GM23338 (cell line): ENCODE results near the gene KCNMA1.

Experiments
- CTCF ChIP-seq, 2 experiments: fragments of 200-600 bp in 1 of 2; sonication (generic) in 1 of 2; conservative IDR thresholded peaks; 2 replicates each; pipeline versions ENCODE4 v1.5.1 to v1.6.1; 2016 to 2017; ENCODE audit warnings: antibody characterized with exemption in 2 of 2, low read depth in 2 of 2, mild to moderate bottlenecking in 2 of 2, moderate library complexity in 1 of 2
- POLR2AphosphoS5 ChIP-seq: IDR thresholded peaks from 2 replicates; pipeline ENCODE4 v1.6.1; 2016; ENCODE audit warnings: antibody characterized with exemption, low read depth

DNA sequence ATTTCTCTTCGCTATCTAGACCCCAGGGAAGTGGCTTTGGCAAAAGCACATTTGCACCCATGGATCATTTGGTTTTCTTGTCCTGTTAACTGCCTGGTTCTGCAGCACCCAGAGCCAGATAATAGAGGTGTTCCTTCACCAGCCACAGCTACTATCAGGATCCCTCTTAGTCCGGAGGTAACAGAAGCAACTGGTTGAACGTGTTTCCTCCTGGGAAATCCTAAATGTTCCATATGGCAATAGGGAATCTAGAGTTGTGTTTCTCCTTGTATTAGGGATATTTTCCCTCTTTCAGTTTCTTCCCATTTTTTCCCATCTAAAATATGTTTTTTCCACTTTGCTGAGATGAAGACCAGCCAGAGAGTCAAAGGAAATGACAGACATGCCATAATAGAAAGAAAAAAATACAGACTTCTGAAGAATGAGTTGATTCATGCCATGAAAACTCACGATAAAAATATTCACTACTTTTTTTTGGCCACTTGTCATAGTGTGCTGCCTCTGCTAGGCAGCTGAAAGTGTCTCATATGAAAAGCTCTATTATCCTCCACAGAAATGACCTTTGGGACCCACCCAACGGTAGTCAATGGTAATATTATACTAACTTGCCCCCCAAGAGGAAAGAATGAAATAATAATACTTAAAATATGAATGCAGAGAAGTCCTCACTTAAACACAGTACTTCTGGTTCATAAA, 472.8 kb downstream of the KCNMA1 start:
- TF ChIP-seq CTCF (conservative IDR thresholded peaks at IDR 0.05; ENCODE audit: low read depth in 2 of 2): no peak
- TF ChIP-seq POLR2AphosphoS5: no peak
